CD4-positive, alpha-beta T cell treated with Interleukin-15 for 1 hour (primary cell): ENCODE results near the gene YPEL5.
"Not testable (repeated sequence)": the region's sequence is repeated elsewhere in the genome, so short reads cannot be mapped to it uniquely, and the experiment has no call there.

ENCODE experiments used
- DNase-seq: peaks from one replicate; pipeline ENCODE4 v3.0.0-alpha.2; 2020

Gene YPEL5

DNA sequence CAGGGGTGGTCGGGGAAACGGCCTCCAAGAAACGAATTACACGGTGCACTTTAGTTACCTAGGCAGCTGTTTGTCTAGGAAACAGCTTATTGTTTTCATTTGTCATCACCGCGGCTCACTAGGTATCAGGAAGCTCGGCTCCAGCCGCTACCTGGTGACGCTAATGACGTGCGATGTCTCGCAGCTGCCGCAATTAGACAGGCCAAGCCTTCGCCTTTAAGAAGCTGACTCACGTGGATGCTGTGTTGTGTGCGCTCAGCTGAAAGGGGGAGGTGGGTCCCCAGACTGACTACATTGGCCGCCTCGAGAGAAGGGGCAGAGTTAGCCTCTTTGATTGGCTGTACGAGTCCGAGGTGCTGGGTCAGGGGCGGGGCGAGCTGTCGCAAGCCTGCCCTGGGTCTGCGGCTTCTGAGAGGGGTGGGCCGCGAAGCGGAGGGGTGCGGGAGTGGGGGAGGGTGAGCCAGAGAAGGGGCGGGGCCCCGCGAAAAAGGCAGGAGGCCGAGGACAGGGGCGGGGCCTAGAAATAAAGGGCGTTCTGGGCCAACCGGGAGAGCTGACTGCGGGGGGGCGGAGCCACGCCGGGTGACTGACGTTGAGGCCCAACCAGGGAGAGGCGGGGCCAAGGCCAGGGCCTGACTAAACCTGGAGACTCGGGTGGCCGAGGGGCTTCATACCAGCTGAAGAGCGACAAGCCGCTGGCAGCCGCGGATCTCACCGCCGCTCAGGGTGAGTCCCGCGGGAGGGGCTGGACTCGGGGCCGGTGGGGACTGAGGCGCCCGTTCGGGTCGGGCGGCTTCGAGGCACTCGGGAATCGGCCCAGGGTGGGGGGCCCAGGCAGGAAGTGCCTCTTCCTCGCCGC is at the start of gene YPEL5:
Gene YPEL5 (plus strand): TSS at position 671 of the 859 bp plus-strand sequence. CDS start 9,645 bp downstream, outside the sequence.
- DNase-seq = peak; percentile 100

DNA sequence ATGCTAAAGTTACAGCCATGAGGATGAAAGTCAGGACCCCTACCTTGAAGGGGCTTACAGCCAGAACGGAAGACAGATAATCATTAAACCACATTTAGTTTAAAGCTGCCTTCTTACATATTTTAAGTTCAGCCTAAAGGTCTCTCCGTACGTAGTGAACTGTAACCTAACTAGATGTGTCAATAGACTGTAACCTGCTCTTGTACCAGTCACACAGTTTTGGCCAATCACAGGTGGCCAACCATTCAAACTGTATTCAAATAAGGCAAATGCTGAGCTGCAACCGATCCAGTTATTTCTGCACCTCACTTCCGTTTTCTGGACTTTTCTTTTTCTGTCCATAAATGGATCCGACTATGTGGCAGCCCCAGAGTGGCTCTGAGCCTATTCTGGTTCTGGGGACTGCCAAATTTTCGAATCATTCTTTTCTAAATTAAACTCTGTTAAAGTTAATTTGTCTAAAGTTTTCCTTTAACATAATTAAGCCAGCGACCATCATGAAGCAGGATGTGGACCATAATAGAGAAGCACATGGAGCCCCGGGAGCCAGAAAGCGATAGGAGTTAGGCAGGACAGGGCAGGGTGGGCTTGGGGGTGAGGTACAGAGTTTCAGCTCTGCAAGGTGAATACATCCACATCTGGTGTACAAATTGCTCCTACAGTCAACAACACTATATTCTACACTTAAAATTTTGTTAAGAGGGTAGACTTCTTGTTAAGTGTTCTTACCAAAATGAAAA is 48.4 kb upstream of the YPEL5 start:
- no peak for DNase-seq

DNA sequence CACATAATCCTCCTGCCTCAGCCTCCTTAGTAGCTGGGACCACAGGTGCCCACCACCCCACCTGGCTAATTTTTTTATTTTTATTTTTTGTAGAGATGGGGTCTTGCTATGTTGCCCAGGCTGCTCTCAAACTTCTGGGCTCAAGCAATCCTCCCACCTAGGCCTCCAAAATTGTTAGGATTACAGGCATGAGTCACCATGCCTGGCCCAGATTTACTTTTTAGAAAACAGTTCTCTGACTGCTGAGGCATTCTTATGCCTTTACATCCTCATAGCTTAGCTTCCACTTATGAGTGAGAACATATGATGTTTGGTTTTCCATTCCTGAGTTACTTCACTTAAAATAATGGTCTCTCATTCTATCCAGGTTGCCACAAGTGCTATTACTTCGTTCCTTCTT is 47.4 kb upstream of the YPEL5 start:
- DNase-seq = not testable (repeated sequence)

DNA sequence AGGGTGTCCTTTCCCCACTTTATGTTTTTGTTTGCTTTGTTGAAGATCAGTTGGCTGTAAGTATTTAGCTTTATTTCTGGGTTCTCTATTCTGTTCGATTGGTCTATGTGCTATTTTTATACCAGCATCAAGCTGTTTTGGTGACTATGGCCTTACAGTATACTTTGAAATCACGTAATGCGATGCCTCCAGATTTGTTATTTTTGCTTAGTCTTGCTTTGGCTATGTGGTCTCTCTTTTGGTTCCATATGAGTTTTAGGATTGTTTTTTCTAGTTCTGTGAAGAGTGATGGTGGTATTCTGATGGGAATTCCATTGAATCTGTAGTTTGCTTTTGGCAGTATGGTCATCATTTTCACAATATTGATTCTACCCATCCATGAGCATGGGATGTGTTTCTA is 46.1 kb upstream of the YPEL5 start:
- DNase-seq = not testable (repeated sequence)

DNA sequence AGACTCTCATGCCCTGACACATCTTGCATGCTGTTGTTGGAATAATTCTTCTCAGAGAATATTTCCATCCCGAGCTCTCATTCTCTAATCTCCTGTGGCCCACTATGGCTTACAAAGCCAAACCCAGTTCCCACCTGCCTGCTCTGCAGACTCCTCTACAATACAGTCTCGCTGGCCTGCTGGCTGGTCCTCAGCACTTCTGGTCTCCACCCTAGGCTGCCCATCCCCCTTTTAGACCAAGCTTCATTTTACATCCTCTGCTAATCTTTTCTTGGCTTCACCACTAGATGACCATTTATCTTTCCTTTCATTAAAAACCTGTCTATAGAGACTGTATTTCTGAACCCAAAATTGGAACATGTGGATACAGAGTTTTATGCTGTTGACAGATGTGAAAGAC is 42.5 kb upstream of the YPEL5 start:
- DNase-seq = no peak

DNA sequence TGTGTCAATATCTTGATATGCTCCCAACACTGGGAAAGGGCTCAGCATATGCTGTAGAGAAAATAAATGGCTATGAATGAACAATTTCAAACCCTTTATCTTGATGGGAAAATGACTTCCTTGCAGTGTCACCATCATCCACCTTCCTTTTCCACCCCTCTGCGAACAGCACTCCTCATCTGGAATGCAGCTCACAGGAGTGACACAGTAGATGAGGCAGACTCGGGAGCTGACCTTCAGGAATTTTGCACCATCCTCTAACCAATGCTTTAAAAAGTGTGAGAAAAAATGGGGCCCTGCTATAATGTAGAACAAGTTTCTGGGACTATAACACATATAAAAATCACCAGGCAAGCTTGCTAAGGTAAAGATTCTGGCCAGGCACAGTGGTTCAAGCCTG is 41.3 kb upstream of the YPEL5 start:
- DNase-seq = no peak

DNA sequence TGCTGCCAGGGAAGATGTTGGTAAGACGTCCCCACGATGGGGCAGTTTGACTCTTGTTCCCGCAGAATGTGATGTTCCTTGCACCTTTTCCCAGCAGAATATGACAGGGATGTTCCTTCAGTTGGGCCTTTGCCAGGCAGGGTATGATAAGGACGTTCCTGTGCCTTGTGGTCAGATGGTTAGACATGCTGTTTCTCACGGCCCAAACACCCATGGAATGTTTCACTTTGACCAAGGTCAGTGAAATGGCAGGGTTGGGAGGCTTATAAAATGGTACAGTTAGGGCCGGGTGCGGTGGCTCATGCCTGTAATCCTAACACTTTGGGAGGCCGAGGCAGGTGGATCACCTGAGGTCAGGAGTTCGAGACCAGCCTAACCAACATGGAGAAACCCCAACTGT is 40.3 kb upstream of the YPEL5 start:
- DNase-seq = no peak

DNA sequence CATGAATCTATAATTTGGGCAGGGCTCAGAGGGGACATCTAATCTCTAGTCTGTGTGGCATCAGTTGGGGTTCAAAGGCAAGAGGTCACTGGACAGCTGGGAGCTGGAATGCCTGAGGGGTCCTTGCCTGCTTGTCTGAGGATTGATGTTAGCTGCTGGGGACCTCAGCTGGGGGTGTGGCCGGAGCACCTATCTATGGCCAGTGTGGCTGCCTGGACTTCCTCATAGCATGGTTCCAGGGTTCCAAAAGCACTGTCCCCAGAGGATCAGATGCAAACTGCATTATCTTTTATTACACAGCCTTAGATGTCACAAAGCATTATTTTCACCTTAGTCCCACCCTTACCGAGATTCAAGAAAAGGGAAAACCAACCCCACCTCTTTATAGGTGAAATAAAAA is 38.6 kb upstream of the YPEL5 start:
- DNase-seq = no peak

DNA sequence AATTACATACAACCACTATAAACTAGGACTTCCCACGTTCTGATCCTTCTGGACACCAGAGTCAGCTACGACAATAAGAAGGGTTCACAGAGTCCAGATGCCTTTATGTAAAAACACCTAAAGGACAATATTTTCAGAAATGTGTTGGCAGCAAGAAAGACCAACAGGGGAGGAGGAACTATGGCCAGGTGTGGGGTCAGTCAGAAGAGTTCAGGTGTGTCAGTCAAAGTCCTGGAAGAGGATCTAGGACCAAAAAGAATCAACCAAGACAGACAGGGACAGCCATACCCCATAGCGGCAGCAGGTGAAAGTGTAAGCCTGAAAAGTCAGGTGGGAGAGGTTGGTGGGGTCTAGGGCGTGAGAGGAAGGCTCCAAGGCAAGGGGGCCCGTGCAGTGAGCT is 38.0 kb upstream of the YPEL5 start:
- DNase-seq = no peak

DNA sequence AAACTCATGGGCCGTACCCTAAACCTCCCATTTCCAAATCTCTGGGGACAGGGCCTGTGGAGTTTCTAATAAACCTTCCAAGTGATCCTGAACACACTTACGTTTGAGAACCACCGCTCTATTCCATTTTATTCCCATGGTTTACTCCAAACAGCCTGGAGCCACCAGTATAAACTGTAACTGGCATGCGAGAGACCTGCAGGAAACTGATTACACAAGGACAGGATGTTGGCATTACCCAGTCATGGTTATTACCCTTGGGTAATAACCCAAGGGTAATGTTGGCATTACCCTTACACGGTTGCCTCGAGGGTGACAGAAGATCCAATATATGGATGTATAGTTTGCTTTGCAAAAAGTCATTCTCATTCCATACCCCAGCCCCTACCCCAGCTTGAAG is 37.0 kb upstream of the YPEL5 start:
- DNase-seq = no peak

DNA sequence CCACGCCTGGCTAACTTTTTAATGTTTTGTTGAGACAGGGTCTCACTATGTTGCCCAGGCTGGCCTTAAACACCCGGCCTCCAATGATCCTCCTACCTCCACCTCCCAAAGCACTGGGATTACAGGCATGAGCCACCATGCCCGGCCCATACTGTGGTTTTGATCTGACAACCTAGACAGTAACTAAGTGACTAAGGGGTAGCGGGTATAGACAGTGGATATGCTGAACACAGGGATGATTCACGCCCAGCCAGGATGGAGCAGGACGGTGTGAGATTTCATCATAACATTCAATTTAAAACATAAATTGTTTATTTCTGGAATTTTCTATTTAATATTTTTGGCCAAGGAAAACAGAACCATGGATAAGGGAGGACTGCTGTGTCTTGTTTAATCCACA is 36.0 kb upstream of the YPEL5 start:
- DNase-seq = no peak

DNA sequence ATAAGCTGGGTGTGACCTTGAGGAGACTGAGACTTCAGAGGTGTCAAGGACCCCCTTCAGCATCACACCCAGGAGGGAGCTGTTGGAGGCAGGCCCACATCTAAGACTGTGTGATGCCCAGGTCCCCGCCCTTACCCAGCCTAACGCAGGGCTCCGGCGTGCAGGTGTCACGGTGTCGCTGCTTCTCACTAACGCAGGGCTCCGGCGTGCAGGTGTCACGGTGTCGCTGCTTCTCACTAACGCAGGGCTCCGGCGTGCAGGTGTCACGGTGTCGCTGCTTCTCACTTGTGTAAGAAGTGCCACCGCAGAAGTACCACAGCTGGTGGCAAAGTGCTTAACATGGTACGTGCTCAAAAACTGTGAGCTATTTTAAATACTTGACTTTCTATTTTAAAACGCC is 35.6 kb upstream of the YPEL5 start:
- not testable (repeated sequence) for DNase-seq

DNA sequence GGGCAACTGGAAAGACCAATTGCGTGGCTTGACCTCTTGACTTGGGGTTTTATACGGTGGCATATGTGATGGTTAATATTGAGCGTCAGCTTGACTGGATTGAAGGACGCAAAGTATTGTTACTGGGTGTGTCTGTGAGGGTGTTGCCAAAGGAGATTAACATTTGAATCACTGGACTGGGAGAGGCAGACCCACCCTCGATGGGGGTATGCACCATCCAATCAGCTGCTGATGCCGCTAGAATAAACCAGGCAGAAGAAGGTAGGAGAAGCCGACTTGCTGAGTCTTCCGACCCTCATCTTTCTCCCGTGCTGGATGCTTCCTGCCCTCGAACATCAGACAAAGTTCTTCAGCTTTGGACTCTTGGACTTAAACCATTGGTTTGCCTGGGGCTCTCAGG is 34.2 kb upstream of the YPEL5 start:
- no peak for DNase-seq

DNA sequence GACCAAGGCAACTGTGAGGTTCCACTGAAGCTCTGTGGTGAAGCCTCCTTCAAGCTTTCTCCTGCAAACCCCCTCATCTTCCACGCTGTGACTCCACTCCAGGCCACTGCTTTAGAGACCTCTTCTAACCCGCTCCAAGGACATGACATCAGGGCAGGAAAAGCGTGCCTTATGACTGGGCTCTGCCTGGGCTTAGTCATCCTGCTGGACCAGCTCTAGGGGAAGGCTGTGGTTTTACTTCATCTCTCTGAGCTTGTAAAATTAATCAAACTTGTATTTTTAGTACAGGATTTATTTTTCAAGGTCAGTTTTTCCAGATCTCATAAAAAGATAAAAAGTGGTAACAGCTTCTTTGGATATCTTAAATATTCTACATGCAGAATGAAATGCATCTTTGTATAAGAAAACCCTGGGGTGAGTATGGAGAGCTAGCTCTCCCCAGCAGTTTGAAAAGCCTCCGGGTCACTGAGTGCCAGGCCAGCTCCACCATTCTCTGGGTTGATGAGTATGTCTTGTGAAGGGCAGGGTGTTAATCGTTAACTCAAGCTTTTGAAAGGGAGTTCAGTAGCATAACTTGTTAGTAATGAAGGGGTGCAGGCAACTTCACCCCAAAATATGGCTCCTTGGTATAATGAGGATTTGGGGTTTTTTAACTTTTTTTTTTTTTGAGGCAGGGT is 33.1 kb upstream of the YPEL5 start:
- no peak for DNase-seq

DNA sequence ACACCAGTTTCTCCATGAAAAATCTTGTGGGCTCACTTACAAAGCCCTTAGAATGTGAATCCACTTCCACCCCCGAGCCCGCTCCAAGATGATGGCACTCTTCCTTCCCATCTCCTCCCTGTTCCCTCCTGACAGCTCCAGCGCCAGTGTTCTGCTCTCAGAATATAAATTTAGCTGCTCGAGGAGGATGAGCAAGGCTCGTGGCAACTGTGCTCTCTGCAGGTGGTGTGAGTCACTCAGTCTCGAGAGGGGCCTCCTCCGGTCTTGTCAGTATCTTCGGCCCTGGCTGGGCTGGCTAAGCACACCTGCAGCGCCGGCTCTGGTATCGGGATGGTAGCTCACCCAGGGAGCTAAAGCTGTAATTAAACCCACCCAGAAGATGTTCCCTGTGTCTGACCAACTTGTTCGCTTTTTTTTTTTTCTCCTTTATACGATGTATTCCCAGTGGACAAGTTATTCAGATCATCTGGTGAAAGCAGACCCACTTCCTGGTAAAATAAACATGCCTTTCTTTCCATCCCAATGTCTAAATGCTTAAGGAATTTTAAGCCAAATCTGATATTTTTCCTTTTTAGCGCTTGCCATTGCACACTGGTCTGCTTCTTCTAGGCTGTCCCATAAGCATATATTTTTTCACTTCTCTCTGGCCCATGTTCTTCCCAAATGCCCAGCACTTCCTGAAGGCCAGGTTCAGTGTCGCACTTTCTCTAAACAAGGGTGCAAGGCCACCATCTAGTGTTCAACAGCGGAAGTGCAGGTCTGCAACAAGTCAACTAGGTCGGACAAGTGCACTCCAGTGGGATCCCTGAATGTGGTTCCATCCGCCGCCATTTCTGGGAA is 31.4 kb upstream of the YPEL5 start:
- peak; percentile 44 for DNase-seq

DNA sequence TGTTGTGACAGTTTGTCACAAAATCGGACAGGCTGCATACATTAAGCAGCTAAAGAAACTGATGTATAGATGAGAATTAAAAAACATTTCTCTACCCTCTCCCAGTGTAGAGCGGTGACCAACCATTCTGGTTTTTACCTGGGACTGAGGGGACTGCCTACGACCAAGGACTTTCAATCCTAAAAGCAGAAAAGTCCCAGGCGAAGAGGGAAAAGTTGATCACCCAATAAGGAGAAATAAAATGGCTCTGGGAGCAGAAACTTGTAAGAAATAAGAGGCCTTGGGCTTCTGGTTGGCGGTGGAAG is 30.9 kb upstream of the YPEL5 start:
- DNase-seq = no peak

DNA sequence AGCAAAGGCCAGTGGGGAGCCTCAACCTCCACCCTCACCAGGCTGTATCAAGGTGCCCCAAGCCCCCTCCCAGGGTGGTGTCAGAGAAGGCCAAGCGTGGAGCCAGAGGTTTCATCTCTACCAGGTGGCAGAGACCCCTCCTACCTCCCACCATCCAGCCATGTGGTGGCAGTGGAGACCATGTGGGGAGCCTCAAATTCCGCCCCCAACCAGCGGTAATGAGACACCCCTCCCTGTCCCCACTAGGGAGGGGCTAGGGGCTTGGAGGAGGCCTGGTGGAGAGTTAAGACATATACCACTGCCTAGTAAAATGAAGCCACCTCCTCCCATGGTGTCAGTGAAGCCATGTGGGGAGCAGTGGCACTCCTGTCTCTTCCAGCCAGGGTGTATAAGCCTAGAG is 24.4 kb upstream of the YPEL5 start:
- DNase-seq = no peak

DNA sequence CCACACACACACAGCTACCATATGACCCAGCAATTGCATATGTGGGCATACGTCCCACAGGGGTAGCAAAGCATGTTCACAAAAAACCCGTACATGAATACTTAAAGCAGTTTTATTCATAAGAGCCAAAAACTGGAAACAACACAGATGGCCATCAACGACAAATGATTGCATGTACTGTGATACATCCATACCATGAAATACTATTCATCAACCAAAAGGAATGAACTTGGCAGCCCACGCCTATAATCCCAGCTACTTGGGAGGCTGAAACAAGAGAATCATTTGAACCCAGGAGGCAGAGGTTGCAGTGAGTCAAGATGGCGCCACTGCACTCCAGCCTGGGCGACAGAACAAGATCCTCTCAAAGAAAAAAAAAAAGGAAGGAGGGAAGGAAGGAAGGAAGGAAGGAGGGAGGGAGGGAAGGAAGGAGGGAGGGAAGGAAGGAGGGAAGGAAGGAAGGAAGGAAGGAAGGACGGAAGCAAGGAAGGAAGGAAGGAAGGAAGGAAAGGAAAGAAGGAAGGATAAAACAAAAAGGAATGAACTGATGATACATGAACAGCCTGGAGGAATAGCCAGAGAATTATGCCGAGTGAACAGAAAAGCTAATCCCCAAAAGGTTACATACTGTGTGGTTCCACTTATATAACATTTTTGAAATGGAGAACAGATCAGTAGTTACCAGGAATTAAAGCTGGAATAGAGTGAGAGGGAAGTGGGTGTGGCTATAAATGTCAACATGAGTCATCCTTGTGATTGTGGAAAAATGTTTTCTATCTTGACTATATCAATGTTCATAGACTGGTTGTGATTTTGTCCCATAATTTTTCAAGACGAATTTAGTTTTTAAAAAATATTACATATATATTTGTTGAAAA is 19.6 kb upstream of the YPEL5 start:
- DNase-seq = no peak

DNA sequence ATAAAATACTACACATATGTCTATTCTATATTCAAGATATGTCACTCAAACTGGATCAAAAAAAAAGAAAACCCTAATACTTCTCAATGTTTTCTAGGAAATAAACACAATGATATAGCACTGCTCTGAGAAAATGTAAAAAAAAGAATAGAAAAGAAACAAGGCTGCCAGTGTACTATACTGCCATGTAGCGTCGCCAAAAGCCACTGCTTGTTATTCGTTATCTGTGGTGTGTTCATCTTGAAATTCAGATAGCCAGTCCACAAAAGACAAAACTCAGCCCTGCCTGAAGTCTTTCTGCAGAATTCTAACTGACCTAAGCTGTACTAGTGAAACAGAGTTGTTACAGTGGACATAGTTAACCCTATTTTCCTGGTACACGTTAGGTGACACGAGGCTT is 12.2 kb upstream of the YPEL5 start:
- DNase-seq = no peak

DNA sequence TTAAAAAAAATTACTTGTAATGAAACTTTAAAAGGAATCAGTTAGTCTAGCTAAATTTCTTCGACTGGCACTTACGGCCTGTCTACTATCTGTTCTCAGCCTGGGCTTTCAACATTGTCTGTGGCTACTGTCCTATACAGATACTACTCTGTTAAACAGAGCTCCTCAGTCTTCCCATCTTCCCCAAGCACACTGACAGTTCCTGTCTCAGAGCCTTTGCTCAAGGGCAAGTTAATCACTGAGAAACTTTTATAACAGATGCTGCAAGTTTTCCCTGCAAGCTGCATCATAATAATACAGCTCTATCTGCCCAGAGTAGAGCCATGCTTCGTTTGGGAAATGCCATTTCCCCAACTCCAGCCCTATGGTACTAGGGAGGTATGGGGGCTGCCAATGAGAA is 11.3 kb upstream of the YPEL5 start:
- no peak for DNase-seq

DNA sequence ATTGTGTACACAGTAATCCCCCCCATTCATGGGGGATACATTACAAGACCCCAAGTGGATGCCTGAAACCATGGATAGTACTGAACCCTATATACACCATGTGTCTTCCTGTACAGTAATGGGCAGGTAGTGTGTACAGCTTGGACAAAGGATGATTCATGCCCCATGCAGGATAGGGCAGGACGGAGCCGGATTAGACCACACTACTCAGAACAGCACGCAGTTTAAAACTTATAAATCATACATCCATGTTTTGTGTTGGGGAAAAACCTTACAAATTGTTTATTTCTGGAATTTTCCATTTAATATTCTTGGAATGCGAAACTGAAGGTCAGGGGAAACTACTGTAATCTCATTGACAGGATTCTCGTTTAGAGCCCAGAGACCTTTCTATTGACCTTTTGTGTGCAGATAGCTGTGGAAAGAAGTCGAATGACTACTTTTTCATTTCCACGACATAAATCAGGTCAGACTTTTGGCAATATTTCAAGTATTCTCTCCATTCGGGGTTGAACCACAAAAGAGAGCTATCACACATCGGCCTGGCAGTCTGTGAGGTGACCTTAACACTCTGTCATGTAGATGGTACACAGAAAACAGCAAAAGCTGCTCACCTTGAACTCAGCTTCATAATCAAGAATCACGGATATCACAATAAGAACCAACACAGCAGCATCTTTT is 9.9 kb upstream of the YPEL5 start:
- DNase-seq = no peak
